CD4-positive, alpha-beta T cell treated with Interleukin-6 for 4 hours (primary cell): ENCODE results near the gene PEX10.
"Not testable (repeated sequence)": the region's sequence is repeated elsewhere in the genome, so short reads cannot be mapped to it uniquely, and the experiment has no call there.

Experiments used
- DNase-seq: peaks from one replicate; pipeline ENCODE4 v3.0.0-alpha.2; 2020; ENCODE audit warnings: mixed read lengths

Gene PEX10

DNA sequence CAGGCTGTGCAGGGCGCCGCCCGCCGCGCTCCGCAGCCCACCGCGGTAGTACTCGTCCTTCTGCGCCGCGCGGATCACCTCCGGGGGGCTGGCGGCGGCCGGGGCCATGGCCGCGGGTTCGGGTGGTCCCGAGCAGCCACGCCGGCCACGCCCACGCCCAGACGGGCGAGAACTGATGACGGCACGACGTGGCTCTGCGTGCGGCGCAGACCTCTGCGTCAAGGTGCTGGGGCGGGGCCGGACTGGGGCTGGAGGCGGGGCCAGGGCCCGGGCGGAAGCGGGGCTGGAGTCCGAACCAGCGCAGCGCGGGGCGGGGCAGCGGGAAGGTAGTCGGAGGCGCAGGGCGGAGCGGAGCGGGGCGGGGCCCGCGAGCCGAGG is at the start of gene PEX10:
TSS of gene PEX10 (minus strand) at position 170 of the 378 bp plus-strand sequence. CDS start at position 108, 62 bp downstream.
- DNase-seq: peak; percentile 99

DNA sequence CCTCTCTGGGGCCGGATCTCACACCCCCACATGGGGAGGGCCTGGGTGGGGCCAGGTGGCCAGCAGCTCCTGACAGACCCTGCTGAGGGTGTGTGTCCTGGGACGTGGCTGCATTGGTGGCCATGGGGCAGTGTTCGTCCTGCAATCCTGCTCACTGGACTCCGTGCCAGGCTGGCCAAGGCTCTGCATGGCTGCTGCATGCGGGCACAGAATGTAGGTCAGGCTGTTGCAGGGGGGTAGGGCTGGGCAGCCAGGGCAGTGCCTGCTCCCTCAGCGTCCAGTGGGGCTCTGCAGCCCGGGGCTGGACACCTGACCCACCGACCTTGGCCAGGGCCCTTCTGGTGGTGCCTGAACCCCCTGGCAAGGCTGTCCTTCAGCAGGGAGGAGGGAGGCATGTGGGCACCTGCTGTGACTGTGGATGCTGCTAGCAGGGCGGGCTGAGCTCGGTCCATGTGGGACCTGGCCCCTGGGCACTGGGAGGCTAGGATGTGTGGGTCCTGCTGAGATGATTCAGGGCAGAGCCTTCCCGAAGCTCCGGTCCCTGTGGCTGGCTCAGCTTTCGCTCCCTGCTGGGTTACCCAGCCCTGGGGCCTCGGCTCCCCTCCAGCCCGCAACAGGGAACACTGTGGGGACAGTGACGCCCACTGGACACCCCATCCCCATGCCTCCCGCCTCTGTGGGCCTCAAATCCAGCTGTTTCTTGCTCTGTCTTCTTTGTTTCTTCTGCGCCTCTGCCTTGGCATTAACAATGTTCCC is 48.8 kb upstream of the PEX10 start:
- DNase-seq: no peak

DNA sequence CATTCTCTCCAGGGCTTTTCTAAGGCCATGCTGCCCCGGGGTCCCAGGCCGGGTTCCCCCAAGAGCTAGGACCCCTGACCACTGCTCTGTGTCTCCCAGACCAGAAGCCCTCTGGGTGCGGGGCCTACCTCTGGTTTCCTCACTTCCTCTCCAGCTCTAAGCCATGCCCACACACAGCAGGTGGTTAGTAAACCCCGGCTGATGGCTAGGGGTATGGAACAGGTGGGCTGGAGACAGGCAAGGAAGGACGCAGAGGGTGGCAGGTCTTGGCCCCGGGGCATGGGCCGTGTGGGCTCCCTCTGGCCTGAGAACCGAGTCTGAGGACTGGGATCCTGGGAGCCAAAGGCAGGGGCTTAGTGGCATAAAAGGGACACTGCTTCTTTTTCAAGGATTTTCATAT is 47.8 kb upstream of the PEX10 start:
- no peak for DNase-seq

DNA sequence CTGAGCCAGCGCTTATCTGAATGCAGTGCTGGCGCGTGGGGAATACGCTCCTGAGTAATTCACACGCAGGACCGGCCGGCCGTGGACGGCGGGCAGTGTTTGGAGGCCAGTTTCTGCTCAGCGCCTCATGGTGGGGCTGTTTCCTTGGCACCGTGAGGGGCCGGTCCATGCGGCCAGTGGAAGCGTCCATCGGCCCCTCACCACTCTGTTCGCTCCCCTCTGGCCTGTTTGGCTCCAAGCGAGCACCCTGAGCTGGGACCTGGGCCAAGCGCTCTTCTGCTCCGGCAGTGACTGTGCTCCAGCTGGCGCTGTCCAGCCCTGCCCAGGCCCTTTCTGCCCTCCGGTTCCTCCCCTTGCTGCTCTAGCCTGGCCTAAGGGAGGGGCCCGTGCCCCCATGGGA is 47.4 kb upstream of the PEX10 start:
- DNase-seq: no peak

DNA sequence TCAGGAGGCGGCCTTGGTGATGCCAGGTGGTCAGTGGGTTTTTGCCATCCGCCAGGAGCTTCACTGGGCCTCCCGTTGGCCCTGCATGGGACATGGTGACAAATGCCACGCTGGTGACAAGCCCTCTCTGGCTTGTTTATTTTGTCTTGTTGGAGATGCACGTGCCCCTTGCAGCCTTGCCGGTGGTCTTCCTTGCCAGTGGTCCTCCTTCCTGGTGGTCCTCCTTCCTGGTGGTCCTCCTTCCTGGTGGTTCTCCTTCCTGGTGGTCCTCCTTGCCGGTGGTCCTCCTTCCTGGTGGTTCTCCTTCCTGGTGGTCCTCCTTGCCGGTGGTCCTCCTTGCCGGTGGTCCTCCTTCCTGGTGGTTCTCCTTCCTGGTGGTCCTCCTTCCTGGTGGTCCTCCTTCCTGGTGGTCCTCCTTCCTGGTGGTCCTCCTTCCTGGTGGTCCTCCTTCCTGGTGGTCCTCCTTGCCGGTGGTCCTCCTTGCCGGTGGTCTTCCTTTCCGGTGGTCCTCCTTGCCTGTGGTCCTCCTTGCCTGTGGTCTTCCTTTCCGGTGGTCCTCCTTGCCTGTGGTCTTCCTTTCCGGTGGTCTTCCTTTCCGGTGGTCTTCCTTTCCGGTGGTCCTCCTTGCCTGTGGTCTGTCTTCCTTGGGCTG is 46.9 kb upstream of the PEX10 start:
- DNase-seq: not testable (repeated sequence)

DNA sequence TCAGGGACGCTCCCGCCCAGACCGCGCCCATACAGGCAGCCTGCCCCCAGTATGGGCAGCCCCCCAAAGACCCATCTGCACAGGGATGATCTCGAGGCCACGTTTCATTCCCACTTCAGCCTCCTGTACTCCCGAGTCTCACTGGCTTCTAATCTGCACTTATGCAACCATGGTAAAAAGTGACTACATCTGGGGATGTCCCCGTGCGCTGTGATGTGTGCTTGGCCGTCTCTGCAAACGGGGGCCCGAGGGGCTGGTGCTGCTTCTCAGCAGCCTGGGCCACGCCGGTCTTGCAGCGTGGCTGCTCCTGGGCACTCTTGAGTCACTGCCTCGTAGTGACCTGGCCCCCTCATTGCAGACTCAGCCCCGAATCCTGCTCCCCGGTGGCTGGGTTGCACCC is 46.3 kb upstream of the PEX10 start:
- DNase-seq: no peak

DNA sequence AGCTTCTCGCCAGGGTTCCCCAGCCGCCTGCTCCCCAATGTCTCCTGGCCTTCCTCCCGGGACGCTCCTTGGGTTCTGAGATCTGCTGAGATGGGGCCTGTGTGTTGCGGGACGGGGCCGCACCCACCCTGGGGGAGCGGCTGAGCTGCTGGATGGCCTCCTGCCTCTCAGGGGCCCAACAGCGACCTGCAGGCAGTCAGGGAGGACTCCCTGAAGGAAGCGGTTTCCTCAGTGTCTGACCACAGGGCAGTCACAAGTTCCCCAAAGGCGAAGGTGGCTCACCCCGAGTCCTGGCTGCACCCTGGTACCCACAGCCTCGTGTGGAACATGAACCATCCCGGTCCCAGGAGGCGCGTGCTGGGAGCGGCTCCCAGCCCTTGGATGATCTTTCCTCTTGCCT is 45.1 kb upstream of the PEX10 start:
- no peak for DNase-seq

DNA sequence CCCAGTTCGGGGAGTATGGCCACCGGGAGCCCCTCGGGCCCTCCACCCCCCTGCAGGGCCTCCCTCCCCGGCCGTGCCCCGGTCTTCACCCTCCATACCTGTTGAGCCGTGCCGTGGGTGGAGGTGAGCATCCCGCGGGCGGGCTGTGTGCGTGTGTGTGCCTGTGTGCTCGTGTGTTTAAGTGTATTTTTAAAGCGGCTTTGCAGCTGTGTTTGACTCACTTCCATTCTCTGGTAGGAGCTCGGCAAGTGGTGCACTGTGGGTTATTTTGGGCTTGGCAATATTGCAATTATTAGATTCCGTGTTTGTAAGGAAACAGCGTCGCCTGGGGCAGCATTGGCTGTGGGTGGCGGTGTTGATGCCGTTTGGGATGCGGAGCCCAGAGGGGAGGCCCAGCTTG is 43.4 kb upstream of the PEX10 start:
- DNase-seq: no peak

DNA sequence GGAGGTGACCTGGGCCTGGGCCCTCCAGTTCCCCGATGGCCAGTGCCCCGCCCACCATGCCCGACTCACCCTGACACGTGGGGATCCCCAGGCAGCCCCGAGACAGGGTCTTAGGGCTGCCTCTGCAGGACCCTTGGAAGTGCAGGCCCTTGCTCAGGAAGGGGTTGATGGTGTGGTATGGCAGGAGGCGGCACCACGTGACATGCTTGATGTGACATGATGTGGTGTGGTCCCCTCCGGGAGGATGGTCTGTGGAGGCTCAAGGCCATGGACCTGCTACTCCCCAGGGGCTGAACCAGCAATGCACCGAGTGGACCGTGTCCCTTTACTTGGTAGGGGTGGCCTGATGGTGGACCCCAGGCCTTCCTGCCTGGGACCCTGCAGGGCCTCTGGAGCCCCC is 41.9 kb upstream of the PEX10 start:
- DNase-seq: no peak

DNA sequence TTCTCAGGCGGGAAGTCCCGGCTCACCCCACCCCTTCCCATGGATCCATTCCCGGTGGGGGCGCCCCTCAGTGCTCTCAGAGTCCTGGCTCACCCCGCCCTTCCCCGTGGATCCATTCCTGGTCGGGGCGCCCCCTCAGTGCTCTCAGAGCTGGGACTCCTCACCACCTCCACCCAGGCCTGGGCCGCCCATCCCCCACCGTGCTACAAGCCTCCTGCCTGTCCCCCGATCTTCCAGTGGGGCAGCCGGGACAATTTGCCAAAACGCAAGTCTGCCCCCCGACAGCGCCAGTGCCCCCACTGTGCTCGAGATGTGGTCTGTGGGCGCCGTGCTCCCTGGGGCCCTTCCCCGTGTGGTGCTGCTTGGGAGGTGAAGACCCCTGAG is 40.6 kb upstream of the PEX10 start:
- no peak for DNase-seq

DNA sequence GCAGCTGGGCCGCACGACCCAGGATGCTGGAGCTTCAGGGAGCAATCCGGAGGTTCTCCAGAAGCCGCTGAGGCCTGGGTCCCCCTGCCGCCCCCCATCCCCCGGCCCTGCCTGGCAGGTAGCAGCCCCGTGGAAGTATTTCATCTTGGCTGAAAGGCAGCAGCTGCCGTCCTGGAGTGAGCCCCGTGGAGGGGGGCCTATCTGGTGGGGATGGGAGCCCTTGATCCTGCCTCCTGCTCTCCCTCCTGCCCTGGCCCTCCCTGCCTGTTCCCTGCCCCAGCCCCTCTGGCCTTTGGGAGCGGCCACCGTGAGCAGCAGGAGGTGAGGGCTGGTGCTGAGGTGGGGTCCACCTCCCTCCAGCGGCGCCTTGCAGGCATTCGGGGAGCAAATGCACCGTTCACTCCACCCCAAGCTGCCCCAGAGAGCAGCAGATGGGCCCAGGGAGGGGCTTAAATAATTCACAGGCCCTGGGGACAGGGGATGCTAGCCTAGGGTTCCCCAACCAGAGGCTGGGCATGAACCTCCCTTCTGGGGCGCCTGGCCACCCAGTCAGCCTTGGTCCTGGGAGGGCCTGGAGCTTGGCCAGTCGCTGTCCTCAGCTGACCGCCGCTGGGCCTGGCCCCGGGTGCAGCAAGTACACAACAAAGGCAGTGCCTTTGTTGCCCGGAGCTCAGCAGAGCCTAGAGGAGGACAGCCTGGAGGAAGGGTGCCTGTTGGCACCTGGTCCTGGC is 40.0 kb upstream of the PEX10 start:
- DNase-seq: no peak

DNA sequence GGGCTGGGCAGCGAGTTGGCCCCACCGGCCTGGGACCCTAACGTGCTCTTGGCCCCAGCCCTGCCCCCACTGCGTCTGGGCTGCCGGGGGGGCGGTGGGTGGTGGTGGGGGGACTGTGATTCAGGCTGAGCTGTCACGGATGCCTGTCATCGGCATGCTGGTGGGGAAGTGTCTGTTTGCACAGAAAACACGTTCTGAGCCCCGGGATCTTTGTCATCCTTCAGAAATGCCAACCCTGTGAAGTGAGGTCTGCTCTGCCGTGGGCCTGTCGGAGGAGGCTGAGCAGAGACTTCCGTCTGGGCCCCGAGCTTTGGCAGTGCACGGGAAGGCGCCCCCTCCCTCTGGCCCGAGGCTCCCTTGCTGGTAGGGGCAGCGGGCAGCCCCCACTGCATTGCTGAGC is 39.4 kb upstream of the PEX10 start:
- DNase-seq: no peak

DNA sequence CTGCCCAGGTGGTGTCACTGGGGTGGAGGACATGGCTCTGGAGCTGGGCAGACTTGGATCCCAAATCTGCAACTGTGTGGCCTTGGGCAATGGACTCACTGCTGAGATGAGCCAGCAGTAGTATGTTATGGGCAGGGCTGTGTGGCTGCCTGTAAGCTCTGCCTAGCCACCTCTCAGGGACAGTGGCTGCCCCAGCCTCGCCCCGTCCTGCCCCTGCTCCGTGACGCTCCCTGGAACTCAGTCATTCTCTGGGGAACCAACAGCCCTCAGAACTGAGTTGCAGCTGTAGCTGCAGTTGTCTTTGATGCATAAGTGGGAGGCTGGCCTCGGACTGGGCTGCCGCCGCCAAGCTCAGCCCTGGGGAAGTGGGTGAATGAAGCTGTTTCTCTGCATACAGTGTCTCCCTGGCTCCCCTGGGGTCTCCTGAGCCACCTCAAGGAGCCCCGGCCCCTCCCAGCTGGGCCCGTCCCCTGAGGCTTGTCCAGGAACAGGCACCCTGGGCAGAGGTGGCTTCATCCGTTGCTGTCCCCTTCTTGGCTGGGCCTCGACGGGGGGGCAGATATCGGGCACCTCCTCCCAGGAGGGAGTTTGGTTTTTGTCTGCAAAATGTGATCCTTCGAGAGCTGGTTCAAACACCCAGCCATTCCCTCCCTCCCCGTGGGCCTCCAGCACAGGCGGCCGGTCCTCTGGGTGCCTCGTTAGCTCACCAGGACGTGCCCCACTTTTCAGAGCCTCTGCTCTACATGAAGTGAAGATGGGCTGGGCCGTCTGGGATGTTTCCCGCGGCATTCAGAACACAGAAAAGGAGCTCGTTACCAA is 37.5 kb upstream of the PEX10 start:
- no peak for DNase-seq

DNA sequence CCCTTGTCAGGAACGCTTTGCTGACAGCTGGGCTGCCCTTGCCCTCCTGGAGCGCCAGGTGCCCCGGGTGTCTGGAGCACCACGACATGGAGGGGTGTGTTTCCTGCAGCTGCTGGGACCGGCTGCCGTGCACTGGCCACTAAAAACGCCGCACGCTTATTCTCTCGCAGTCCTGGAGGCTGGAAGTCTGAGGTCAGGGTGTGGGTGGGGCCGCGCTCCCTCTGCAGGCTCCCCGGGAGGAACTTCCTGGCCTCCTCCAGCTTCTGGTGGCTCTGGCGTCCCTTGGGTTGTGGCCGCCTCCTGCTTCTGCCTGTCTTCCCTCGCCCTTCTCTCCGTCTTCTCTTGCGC is 35.7 kb upstream of the PEX10 start:
- no peak for DNase-seq

DNA sequence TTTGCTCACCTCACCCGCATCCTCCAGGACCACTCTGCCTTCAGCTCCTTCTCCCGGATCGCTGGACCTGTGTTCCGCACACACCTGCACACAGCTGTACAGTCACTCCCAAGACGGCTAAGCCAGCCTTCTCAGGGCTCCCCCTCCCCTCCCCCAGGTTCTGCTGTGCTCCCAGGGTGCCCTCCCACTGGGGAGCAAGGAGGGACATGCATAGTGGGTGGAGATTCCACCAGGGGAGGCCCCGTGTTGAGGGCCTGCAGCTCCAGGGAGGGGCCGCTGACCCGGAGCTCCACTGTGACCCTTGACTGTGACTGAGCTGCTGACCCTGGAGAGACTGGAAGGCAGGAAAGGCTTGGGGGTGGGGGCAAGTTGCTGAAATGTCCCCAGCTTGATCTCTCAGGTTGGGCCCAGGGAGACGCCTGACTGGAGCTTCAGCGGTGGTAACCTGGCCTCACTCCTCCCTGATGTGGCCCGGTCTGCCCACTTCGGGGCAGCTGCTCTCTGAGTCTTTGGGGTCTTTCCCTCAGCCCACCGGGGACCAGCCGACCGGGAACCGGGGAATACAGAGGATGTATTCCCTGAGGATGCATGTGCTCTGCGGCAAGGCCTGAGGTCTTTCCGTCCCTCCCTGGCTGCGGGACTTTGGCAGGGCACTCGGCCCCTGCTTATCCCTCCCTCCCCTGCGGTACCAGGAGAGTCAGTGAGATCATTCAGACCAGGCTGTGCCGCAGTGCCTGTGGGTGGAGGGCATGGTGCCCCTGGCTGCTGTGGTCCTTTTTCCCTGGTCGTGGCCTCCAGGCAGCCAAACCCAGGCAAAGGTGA is 35.1 kb upstream of the PEX10 start:
- no peak for DNase-seq

DNA sequence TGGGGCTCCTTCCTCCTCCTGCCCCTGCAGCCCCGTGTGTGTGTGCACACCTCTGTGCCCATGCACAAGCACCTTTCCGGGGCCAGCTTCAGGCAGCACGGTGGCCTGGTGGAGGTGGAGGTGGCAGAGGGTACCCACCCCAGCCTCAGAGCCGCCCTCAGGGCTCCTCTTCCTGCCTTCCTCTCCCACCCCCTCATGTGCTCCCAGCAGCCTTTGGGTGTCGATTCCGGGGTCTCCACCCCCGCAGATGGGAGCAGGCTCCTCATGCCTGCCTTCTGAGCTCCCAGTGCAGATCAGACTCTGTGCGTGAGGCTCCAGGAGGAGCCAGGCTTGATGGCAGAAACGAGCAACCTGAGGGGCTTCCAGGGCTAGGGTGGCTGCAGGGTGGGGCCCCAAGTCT is 34.5 kb upstream of the PEX10 start:
- DNase-seq: no peak

DNA sequence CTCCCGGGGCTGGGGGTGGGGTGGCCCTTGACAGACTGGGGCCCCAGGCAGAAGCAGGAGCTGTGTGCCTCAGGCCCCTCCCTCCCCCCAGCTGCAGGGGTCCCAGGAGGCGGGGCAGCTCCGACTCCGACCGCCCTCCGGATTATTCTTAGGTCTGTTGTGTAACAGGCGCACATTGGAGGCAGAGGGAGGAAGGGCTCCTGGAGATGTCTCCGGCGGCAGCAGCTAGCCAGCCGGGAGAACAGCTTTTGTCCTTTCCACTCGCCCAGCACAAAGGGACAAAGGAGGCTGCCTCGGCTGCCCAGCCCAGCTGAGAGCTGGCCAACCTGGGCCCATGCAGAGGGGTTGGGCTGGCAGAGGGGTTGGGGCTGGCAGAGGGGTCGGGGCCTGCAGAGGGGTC is 34.0 kb upstream of the PEX10 start:
- DNase-seq: no peak

DNA sequence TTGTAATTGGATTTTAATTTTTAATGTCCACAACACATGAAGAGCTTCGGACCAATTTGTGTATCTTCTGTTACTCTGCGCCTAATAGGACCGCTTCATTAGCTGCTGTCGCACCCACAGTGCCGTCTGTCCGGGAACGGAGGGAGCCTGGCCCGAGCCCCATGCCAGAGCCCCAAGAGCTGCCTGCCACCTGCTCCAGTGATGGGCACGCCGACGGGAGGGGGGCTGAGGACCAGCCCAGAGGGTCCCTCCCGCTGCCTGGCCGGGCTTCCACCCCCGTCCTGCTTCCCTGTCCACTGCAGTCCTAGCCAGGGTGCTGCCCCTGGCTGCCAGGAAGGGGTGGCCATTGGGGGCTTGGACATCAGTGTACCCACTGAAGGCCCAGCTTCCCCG is 33.5 kb upstream of the PEX10 start:
- no peak for DNase-seq

DNA sequence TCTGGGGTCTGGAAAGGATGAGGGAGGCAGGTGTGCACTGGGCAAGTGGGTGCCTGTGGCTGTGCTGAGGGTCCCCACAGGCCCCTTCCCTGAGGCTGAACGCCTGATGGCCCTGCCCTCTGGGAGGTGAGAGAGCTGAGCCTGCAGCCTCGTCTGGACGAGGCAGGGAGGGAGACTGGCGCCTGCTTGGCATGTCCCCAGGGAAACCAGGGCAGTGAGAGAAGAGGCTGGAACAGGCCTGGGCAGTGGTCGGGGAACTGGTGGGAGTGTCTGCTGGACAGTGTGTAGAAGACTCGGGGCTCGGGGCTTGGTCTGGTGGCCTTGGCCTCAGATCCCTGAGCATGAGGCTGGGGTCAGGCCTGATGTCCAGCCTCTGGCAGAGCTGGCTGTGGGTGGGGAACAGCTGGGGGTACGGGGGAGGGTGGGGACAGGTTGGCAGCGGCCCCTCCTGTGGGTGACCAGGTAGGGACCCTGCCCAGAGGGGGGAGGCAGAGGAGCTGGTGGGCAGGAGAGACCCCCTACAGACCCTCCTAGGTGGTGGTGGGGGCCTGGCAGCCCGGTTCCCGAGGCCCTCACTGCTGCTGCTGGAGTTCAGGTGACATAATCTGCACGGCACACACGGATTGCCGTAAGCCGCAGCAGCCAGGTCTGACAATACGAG is 32.9 kb upstream of the PEX10 start:
- DNase-seq: no peak

DNA sequence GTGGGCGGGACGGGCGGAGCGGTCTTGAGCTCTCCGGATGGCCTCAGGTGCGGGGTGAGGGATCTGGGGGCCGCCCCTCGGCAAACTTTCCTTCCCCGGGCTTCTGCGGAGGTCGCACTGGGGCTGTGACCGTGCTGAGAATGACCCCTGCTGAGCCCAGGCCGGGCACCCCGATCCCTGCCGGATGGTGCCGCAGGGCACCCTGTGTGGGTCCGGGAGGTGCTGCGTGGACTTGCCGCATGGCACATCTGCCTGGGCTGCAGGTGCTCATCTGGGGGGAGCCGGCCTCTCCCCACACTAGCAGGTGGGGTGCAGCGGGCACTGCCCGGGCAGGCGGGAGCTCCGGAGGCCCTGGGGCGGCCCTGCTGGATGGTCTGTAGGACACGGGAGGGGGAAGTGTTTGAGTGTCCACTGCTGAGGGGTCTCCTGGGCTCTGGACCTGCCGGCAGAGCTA is 31.8 kb upstream of the PEX10 start:
- no peak for DNase-seq

DNA sequence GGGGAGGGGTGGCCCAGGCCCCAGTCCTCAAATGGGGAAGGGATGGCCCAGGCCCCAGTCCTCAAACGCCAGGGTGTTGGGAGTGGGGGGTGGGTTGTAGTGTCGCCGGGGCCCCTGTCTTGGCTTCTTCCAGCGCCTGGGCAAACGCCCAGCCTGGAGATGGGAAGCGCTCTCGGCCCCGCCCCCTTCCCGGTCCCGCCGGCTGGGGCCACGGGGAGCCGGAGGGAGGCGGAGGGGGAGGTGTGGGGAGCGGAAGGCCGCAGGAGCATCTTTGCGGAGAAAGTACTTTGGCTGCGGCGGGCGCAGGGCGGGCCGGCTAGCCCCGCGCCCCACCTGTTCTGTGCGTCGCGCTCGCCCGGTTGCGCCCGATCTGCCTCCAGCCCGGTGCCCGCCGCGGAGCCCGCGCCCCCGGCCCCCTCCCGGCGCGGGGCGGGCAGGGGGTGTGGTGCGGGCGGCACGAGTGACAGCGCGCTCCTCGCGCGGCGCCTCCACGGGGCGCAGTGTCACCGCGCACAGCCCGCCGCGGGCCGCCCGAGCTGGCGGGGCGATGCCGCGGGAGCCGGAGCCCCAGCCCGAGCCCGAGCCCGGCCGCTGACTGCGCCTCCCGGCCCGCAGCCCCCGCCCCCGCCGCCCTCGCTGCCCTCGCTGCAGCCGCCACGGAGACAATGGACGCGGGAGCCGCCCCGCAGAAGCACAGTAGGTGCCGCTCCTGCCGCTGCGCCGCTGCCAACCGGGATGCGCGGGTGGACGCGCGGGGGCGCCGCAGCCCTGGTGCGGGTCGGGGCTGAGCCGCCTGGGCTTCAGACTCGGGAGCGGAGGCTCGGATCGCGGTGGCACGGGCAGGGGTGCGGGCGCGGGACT is 31.1 kb upstream of the PEX10 start:
- peak; percentile 37 for DNase-seq
